Lung microvascular endothelial cell (primary cell): ENCODE results near the gene SEC16B. TPM values are rescaled to one million over a fixed set of nuclear protein-coding genes. Genes with fewer than 3 reads are reported as not detected.

Source experiments
- DNase-seq, 2 donors: peaks; one replicate each; pipeline versions ENCODE4 v3.0.0 to v3.0.0-alpha.2; 2010; ENCODE audit warnings: low read depth in 2 of 2
- total RNA-seq: library from RNA; depleted of rRNA; stranded (reverse); fragments of >200 nt; gene quantifications from 2 replicates; pipeline ENCODE4 v1.2.1, GENCODE V29; 2014

SEC16B gene
- total RNA-seq, result 0.22 and 0.79 TPM in 2 replicates

DNA sequence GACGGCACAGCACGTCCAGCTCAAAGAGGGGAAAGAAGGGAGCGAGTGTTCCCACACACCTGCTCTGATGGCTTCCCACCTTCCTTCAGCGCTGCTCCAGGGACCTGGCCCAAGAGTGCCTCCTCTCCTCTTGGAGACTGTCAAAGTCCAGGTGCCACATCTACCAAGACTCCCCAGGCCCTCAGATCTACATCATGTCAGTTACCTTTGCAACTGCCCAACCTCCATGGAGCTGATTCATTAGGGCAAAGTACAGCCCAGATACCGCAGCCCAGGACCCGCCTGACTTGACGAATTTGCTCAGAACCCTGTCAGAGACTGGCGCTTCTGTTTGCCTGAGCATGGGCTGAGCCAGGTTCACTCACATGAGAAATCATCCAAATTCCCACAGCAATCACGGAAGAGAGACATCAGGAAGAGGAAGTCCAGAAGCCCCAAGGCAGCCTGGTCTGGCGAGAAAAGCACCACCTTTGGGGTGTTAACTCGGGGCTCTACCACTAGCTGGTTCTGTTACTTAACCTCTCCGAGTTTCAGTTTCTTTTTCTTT lies at the start of gene SEC16B:
Gene SEC16B, minus strand, starts transcription at position 234 of the 547 bp plus-strand sequence. CDS start 2,077 bp downstream, outside the sequence.
- DNase-seq, result no peak

DNA sequence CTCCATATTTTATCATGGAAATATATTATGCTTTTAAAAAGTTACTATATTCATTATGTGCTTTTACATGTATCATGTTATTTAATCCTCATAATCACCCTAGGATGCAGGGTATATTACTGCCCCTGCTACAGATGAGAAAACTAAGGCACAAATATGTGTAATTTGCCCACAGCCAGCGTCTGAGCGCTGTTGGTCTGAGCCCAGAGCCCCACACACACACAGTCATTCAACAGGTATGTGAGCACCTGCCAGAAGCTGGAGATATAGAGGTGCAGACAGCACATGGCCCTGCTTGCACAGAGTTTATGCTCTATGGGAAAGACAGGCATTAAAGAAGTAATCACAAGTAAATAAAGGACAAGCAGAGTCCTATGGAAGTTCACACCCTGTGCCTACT lies 49.8 kb upstream of the SEC16B start:
- DNase-seq, result no peak

- DNase-seq, result no peak
Observed at GRCh38 chr1:178019208-178019607, 49.4 kb upstream of the SEC16B start.

GRCh38 chr1:178017517-178017916 lies 47.7 kb upstream of the SEC16B start:
- DNase-seq, result no peak

DNA sequence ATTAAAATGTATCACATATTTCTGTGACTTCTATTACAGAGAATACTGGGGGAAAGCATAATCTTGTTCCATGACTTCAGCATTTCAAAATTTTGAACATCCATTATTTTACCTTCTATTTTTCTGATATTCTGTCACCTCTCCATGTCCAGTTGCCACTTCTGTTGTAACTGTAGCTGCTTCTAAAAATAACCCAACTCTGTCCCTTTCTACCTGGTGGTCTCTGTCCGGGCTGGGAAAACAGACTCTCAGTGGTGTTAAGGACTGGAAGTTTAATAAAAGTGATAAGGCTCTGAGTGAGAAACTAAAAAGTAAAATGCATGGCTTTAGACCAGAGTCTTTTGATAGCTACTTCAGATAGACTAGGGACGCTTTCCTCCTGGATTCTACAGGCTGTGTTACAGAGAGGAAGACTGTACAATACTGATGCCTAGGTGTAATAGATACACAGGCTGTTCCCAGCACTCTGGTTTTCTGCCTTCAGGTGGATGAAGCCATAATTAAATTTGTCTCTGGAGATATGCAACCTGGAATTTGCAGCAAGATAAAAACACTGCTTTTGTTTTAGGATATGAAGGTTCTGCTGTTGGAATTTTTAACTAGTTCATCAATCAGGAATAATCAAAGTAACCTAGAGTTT lies 42.1 kb upstream of the SEC16B start:
- DNase-seq, result no peak

DNA sequence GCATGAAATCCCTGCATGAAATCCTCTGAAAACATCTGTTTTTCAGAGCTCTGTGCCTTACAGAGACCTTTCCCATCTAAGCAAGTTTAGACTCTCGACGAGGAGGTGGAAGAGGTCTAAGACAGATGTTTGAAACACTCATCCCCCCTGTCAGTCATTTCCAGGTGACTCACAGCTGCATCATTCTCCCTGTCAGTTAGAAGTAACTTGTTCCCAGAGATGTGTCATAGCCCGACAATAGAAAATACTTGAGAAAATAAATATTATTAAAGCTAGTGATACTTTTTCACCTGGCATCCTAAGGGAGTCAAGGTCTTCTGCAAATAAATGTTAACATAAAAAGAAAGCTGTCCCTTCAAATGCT lies 41.6 kb upstream of the SEC16B start:
- peak; percentile 55 to 97 for DNase-seq

DNA sequence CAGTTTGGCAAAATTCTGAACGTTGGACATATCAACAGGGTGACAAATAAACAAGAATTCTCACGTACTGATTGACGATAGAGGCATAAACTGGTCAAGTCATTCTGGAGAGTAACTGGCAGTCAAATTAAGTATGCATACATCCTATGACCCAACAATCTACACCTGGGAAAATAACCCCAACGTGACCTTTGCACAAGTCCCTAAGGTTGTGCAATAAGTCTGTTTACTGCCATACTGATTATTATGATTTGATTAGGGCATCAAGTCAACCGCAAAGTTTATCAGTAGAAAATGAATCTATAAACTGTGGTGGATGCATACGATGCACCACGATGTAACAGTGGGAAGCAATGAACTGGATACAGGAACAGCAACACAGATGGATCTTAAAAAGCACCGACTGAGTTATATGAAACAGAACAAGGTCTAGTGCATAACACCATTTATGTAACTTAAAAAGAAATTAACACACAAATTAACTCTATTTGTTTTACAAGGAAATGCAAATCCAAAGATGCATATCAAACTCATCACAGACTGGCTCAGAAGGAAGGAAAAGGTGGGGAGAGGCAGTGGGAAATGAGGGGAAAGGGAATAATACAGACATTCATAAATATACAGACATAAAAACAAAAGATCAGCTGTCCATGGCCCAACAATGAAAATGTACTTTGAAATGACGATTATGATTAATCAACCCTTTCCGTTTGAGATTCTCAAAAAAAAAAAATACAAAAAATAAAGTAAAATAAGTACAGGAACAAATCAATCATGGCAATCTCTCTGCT lies 41.0 kb upstream of the SEC16B start:
- DNase-seq, result peak; percentile 24 to 85

- peak in 1 of 2 donors; percentile 25 for DNase-seq
Observed at GRCh38 chr1:178006043-178006442, 36.2 kb upstream of the SEC16B start.

DNA sequence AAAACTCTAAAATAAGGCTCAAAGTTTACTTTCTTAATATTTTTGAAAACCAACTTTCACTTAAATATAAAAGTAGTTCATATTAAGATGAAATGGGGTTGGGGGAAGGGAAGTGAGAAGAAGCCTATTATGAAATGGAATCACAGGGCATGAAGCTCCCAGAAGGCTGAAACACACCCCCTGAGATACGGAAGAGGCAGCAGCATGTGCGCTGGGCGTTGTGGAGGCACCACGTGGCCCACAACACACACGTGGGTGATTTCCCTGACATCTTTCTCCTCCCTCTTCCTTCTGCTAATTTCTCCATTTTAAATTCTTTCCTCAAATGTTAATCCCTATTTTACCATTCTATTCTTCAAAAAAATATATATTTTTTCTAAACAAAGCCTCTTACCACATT lies 35.6 kb upstream of the SEC16B start:
- DNase-seq, result no peak

- DNase-seq, result peak in 1 of 2 donors; percentile 61
Observed at GRCh38 chr1:178004926-178005391, 35.1 kb upstream of the SEC16B start.

DNA sequence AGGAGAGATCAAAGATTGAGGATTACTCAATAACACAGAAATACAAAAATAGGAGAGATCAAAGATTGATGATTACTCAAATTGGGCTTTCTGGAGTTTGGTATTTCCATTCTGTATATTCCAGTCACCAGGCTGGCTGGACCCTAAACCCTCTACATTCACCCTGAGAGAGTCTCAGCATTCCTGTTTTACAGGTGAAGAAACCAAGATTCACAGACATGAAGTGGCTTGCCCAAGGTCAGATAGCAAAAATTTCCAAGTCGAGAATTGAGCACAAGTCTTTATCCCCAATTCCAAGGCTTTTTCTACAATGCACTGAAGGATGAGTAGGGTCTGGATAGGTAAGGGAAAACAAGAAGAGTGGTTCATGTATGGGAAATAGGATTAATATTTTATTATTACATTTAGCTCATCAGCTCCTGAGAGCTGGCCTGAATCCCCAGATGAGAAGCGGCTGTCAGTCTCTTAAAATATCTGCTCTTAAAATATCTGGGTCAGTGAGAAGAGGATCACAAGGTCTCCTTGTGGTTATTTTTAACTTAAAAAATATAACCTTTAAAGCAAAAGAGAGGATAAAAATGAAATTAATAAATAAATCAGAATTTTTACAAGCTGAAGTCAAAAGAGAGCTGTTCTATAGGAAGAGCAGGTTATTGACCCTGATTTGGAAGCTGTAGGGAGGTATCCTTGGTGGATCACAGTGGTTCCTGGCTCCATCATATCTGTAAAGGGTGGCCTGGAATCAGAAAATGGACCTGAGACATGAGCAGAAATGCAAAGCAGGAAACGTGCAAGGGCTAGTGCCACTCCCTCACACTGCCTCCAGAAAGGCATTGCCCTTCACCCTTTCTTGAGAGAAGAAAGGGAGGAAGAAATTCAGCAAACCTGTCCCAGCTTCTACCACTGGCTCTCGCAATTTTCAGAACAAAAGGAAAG lies 29.1 kb upstream of the SEC16B start:
- no peak for DNase-seq

GRCh38 chr1:177996957-177997356 lies 27.1 kb upstream of the SEC16B start:
- no peak for DNase-seq

- DNase-seq, result no peak
Observed at GRCh38 chr1:177995369-177995768, 25.5 kb upstream of the SEC16B start.

DNA sequence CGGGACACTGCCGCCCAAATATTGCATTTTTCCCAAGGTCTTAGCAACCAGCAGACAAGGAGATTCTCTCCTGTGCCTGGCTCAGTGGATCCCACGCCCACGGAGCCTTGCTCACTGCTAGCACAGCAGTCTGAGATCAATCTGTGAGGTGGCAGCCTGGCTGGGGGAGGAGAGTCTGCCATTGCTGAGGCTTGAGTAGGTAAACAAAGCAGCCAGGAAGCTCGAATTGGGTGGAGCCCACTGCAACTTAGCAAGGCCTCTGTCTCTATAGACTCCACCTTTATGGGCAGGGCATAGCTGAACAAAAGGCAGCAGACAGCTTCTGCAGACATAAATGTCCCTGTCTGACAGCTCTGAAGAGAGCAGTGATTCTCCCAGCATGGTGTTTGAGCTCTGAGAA lies 16.4 kb upstream of the SEC16B start:
- peak in 1 of 2 donors; percentile 29 for DNase-seq

DNA sequence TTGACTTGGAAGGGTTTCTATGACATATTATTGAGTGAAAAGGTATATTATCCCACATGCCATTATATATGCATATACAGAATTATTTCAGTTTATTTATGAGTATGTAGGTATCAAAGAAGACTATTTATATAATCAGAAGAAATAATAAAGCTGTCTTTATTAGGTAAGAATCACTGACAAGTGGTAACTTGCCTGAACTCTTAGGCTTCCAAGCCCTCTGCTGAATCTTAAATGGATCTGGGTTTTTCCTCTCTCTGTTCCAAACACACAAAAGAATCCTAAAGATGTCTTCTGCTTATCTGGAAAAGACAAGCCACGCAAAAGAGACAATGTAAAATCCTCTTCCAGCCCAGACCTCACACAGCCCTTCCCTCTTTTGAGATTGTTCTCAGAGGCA lies 14.9 kb upstream of the SEC16B start:
- DNase-seq, result no peak

- peak; percentile 11 to 54 for DNase-seq
Observed at GRCh38 chr1:177984136-177984525, 14.3 kb upstream of the SEC16B start.

DNA sequence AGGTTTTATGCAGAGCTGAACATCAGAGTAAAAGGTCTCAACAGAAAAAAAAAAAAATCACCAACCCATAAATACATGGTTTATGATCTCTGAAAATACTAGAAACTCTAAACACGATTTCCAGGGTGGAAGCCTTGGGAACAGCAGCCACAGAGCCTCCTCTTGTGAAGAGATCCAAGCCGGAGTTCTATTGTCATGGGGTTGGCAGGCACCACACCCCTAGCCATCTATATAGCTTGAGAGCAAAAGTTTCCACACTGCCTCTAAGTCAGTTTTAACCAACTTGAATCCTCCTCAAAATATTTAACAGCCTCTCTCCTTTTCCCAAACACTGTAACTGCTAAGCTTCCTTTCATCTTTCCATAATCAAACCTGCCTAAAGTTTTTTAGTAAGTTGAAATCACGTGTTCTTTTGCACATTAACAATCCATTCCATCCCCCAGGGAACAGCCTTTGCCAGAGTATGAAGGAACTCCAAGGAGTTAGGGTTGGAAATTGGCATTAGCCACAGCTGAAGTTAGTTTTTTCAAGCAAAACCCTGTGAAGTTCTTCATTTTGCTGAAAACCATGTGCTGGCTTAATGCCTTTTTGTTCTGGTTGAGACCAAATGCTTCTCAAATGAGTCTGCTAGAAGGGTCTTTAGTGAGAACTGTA lies 13.8 kb upstream of the SEC16B start:
- no peak for DNase-seq

DNA sequence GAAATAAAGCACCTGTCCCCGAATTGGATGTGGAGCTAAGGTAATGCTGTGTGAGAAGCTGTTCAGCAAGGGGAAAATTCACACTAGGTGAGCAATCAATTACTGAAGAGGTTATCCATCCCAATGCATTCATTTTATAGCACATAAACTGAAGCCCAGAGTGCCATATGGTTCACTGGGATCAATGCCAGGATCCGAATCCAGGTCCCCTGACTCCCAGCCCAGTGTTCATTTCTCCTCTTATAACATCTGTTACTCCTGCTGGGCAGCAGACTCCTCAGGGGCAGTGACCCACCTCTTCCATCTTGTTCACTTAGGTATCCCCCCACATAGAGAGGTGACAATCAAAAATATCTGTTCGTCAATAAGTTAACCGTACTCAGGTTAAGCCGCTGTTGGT lies 13.2 kb upstream of the SEC16B start:
- no peak for DNase-seq

DNA sequence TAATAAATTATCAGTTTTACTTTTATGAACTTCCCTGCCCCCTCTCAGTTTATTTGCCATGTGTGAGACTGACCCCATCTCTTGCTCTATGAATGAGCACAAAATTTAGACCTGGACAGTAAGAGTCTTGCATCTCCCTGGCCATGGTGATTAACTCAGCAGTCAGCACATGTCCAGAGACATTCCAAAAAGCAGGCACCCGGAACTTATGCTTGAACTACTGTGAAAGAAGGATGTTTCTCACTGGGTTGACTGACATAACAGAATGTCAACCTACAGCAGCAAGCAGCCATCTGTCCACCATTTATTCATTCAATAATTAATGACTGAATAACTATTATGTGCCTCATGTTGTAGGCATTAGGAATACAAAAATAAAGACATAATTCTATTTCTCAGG lies 11.3 kb upstream of the SEC16B start:
- no peak for DNase-seq

GRCh38 chr1:177979272-177979671 lies 9.4 kb upstream of the SEC16B start:
- DNase-seq, result no peak

- no peak for DNase-seq
Observed at GRCh38 chr1:177978530-177978929, 8.7 kb upstream of the SEC16B start.
